ENCODE data around the gene ATP6V1G2.

DNA sequence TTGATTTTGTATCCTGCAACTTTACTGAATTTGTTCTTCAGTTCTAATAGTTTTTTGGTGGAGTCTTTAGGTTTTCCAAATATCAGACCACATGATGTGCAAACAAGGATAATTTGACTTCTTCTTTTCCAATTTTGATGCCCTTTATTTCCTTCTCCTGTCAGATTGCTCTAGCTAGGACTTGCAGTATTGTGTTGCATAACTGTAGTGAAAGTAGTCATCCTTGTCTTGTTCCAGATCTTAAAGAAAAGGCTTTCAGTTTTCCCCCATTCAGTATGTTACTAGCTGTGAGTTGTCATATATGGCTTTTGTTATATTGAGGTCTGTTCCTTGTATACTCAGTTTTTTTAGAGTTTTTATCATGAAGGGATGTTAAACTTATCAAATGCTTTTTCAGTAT is 43.8 kb downstream of the ATP6V1G2 start:
- TF ChIP-seq, protein P1, sequence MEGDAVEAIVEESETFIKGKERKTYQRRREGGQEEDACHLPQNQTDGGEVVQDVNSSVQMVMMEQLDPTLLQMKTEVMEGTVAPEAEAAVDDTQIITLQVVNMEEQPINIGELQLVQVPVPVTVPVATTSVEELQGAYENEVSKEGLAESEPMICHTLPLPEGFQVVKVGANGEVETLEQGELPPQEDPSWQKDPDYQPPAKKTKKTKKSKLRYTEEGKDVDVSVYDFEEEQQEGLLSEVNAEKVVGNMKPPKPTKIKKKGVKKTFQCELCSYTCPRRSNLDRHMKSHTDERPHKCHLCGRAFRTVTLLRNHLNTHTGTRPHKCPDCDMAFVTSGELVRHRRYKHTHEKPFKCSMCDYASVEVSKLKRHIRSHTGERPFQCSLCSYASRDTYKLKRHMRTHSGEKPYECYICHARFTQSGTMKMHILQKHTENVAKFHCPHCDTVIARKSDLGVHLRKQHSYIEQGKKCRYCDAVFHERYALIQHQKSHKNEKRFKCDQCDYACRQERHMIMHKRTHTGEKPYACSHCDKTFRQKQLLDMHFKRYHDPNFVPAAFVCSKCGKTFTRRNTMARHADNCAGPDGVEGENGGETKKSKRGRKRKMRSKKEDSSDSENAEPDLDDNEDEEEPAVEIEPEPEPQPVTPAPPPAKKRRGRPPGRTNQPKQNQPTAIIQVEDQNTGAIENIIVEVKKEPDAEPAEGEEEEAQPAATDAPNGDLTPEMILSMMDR (conservative IDR thresholded peaks at IDR 0.05; ENCODE audit: low read depth, low read length), result no peak
- TF ChIP-seq RFX5 (IDR thresholded peaks at IDR 0.05; ENCODE audit: low read depth, low read length) (no peak), CEBPB (IDR thresholded peaks at IDR 0.05; ENCODE audit: low read depth, low read length) (no peak), RAD21 (IDR thresholded peaks at IDR 0.05; ENCODE audit: low read length) (no peak)
